Astrocyte (in vitro differentiated cells and primary cell): ENCODE measurements around the gene LIN7B. TPM values are rescaled to one million over a fixed set of nuclear protein-coding genes. Genes with fewer than 3 reads are reported as not detected.

ENCODE experiments used
- DNase-seq: peaks from one replicate; pipeline ENCODE4 v3.0.0-alpha.2; 2010; ENCODE audit warnings: low read depth
- FAIRE-seq: peaks from 2 replicates; lab custom pipeline; 2011; peaks lifted over from hg19 to GRCh38; lab: Jason Lieb, UNC
- H2AFZ ChIP-seq: 2 replicates; pipeline ENCODE4 v1.6.0; 2012; ENCODE audit warnings: low read depth, low read length, inconsistent platforms
- H3K27ac ChIP-seq: 2 replicates; pipeline ENCODE4 v1.5.1; 2011; ENCODE audit warnings: low read depth, low read length, inconsistent platforms
- H3K27me3 ChIP-seq: 2 replicates; pipeline ENCODE4 v1.6.0; 2011; ENCODE audit warnings: low read length, inconsistent platforms; ENCODE audit not compliant: insufficient read depth
- H3K36me3 ChIP-seq: 2 replicates; pipeline ENCODE4 v1.5.1; 2011; ENCODE audit warnings: low read length, inconsistent platforms; ENCODE audit not compliant: insufficient read depth
- H3K4me1 ChIP-seq: 2 replicates; pipeline ENCODE4 v1.5.1; 2011; ENCODE audit warnings: low read length, inconsistent platforms; ENCODE audit not compliant: insufficient read depth
- H3K4me2 ChIP-seq: 2 replicates; pipeline ENCODE4 v1.6.0; 2012; ENCODE audit warnings: low read length, inconsistent platforms
- H3K4me3 ChIP-seq: 2 replicates; pipeline ENCODE4 v1.5.1; 2011; ENCODE audit warnings: low read depth, mild to moderate bottlenecking, low read length, inconsistent platforms; ENCODE audit not compliant: insufficient read depth
- H3K79me2 ChIP-seq: 2 replicates; pipeline ENCODE4 v1.6.0; 2012; ENCODE audit warnings: mild to moderate bottlenecking, low read length, inconsistent platforms; ENCODE audit not compliant: insufficient read depth
- H3K9ac ChIP-seq: 2 replicates; pipeline ENCODE4 v1.6.0; 2012; ENCODE audit warnings: mild to moderate bottlenecking, low read length, inconsistent platforms
- H3K9me3 ChIP-seq: 2 replicates; pipeline ENCODE4 v1.5.1; 2012; ENCODE audit warnings: low read depth, mild to moderate bottlenecking, low read length, inconsistent platforms; ENCODE audit not compliant: insufficient read depth
- H4K20me1 ChIP-seq: 2 replicates; pipeline ENCODE4 v1.6.0; 2012; ENCODE audit warnings: low read length, inconsistent platforms; ENCODE audit not compliant: insufficient read depth
- H3K27ac Mint-ChIP-seq: one replicate; pipeline ENCODE4 v1.8.0; 2021; ENCODE audit warnings: mild to moderate bottlenecking, mixed read lengths; ENCODE audit not compliant: unreplicated experiment
- H3K27me3 Mint-ChIP-seq: one replicate; pipeline ENCODE4 v1.8.0; 2021; ENCODE audit warnings: low read depth, mixed read lengths; ENCODE audit not compliant: unreplicated experiment
- H3K36me3 Mint-ChIP-seq: one replicate; pipeline ENCODE4 v1.8.0; 2021; ENCODE audit warnings: low read depth, mixed read lengths; ENCODE audit not compliant: unreplicated experiment
- H3K4me1 Mint-ChIP-seq: one replicate; pipeline ENCODE4 v1.8.0; 2021; ENCODE audit warnings: low read depth, mixed read lengths; ENCODE audit not compliant: unreplicated experiment
- H3K4me3 Mint-ChIP-seq: one replicate; pipeline ENCODE4 v1.8.0; 2021; ENCODE audit warnings: mild to moderate bottlenecking, moderate library complexity, mixed read lengths; ENCODE audit not compliant: unreplicated experiment
- H3K9me3 Mint-ChIP-seq: one replicate; pipeline ENCODE4 v1.8.0; 2021; ENCODE audit warnings: mild to moderate bottlenecking, mixed read lengths; ENCODE audit not compliant: unreplicated experiment
- CTCF ChIP-seq: IDR thresholded peaks from 2 replicates; pipeline ENCODE4 v1.5.1; 2011; ENCODE audit warnings: low read depth, mild to moderate bottlenecking, inconsistent platforms, low read length, moderate library complexity; ENCODE audit not compliant: insufficient read depth
- EZH2 ChIP-seq: IDR thresholded peaks from 2 replicates; pipeline ENCODE4 v1.6.1; 2012; ENCODE audit warnings: mild to moderate bottlenecking, low read length, inconsistent platforms; ENCODE audit not compliant: insufficient read depth
- total RNA-seq: library from RNA; stranded (reverse); gene quantifications from 2 replicates; pipeline ENCODE4 v1.2.1, GENCODE V29; 2021

LIN7B gene
- total RNA-seq, 1 donor from 2014 or later = 8.9 TPM

DNA sequence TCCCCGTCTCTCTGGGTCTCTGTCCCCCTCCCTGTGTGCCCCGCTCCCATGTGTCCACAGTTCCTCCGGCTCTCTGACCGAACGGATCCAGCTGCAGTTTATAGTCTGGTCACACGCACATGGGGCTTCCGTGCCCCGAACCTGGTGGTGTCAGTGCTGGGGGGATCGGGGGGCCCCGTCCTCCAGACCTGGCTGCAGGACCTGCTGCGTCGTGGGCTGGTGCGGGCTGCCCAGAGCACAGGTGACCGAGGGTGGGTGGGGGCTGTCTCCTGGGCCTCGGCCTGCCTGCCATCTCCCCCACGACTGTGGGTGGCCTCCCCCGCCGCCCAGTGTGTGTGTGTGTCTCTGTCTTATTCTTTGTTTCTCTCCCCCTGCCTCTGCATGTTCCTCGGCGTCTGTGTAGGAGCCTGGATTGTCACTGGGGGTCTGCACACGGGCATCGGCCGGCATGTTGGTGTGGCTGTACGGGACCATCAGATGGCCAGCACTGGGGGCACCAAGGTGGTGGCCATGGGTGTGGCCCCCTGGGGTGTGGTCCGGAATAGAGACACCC is 53.8 kb downstream of the LIN7B start:
- peaks cover 2% of the 10 kb centered on the region for H3K36me3 ChIP-seq
- Mint-ChIP-seq H3K27ac (peak overlapping the region; percentile 12), H3K4me3 (no peak overlapping the region), H3K27me3 (no peaks in the 10 kb centered on the region), H3K36me3 (peaks cover 11% of the 10 kb centered on the region), H3K4me1 (no peaks in the 10 kb centered on the region), H3K9me3 (no peaks in the 10 kb centered on the region)
- H3K9me3 ChIP-seq = no peaks in the 10 kb centered on the region
- FAIRE-seq (no peak), DNase-seq (no peak)
- peaks cover 17% of the 10 kb centered on the region for H4K20me1 ChIP-seq
- no peak for TF ChIP-seq CTCF
- TF ChIP-seq EZH2 = no peak
- H3K4me2 ChIP-seq = no peak overlapping the region
- no peaks in the 10 kb centered on the region for H3K79me2 ChIP-seq
- H3K4me1 ChIP-seq = peaks cover 11% of the 10 kb centered on the region
- no peak overlapping the region for H3K27ac ChIP-seq
- H3K27me3 ChIP-seq = peaks cover 4% of the 10 kb centered on the region
- no peak overlapping the region for H3K4me3 ChIP-seq
- H2AFZ ChIP-seq = no peak overlapping the region
- H3K9ac ChIP-seq = no peak overlapping the region

Other genes with a start within 250 kb of the LIN7B start
- gene PLEKHA4, start 245.8 kb upstream of the LIN7B start, total RNA-seq = 27.5 and 32.8 TPM in 2 replicates
- 39.5 and 53.2 TPM in 2 replicates for gene PPP1R15A, start 241.9 kb upstream of the LIN7B start, total RNA-seq
- gene TULP2, start 215.6 kb upstream of the LIN7B start, total RNA-seq = not detected in 2 replicates
- 164 and 189 TPM in 2 replicates for gene NUCB1, start 214.1 kb upstream of the LIN7B start, total RNA-seq
- gene DHDH, start 180.7 kb upstream of the LIN7B start, total RNA-seq = 0.45 TPM in 1 of 2 replicates, not detected in the other
- gene BAX, start 159.5 kb upstream of the LIN7B start, total RNA-seq = 169 and 174 TPM in 2 replicates
- gene FTL, start 149.1 kb upstream of the LIN7B start, total RNA-seq = 3,402 and 4,020 TPM in 2 replicates
- gene GYS1, start 121.1 kb upstream of the LIN7B start, total RNA-seq = 86.0 and 86.8 TPM in 2 replicates
- gene RUVBL2, start 120.5 kb upstream of the LIN7B start, total RNA-seq = 105 and 106 TPM in 2 replicates
- gene LHB, start 97.3 kb upstream of the LIN7B start, total RNA-seq = 0.48 TPM in 1 of 2 replicates, not detected in the other
- 3.6 and 4.5 TPM in 2 replicates for gene CGB3, start 90.0 kb upstream of the LIN7B start, total RNA-seq
- gene CGB2, start 82.5 kb upstream of the LIN7B start, total RNA-seq = 0.52 and 2.9 TPM in 2 replicates
- 2.3 TPM in 1 of 2 replicates, not detected in the other for gene CGB1, start 77.5 kb upstream of the LIN7B start, total RNA-seq
- gene CGB5, start 70.5 kb upstream of the LIN7B start, total RNA-seq = 2.0 and 6.5 TPM in 2 replicates
- 9.4 and 15.8 TPM in 2 replicates for gene CGB8, start 65.3 kb upstream of the LIN7B start, total RNA-seq
- gene CGB7, start 56.6 kb upstream of the LIN7B start, total RNA-seq = 7.1 and 8.8 TPM in 2 replicates
- gene NTF4, start 49.6 kb upstream of the LIN7B start, total RNA-seq = 7.2 and 7.3 TPM in 2 replicates
- 0.05 TPM in 1 of 2 replicates, not detected in the other for gene KCNA7, start 41.7 kb upstream of the LIN7B start, total RNA-seq
- gene SNRNP70, start 28.9 kb upstream of the LIN7B start, total RNA-seq = 173 and 177 TPM in 2 replicates
- gene C19orf73, start 4.8 kb downstream of the LIN7B start, total RNA-seq = 0.73 and 1.4 TPM in 2 replicates
- 9.2 and 11.7 TPM in 2 replicates for gene PPFIA3, start 5.2 kb downstream of the LIN7B start, total RNA-seq
- not detected in 2 replicates for gene HRC, start 41.0 kb downstream of the LIN7B start, total RNA-seq
- 26.3 and 28.3 TPM in 2 replicates for gene TRPM4, start 43.4 kb downstream of the LIN7B start, total RNA-seq
- gene SLC6A16, start 210.8 kb downstream of the LIN7B start, total RNA-seq = 2.8 and 4.6 TPM in 2 replicates
- gene CD37, start 221.0 kb downstream of the LIN7B start, total RNA-seq = 0.20 TPM in 1 of 2 replicates, not detected in the other
- gene TEAD2, start 248.0 kb downstream of the LIN7B start, total RNA-seq = 46.5 and 58.2 TPM in 2 replicates
- 0.89 and 1.1 TPM in 2 replicates for gene DKKL1, start 249.5 kb downstream of the LIN7B start, total RNA-seq